Thoracic aorta (tissue), 2 donors: ENCODE results near the gene CPNE8. TPM values are rescaled to one million over a fixed set of nuclear protein-coding genes. Genes with fewer than 3 reads are reported as not detected.

ENCODE experiments used
- ATAC-seq: fragments of 150-250 bp; one replicate; pipeline ENCODE4 v1.8.0; 2017; ENCODE audit warnings: low read depth; ENCODE audit not compliant: insufficient number of reproducible peaks, low FRiP score
- DNase-seq: peaks from one replicate; pipeline ENCODE4 v3.0.0-alpha.2; 2020; ENCODE audit warnings: low spot score
- H3K27ac ChIP-seq, 2 donors: fragments of 200-600 bp; sonication (generic); 1 replicate in 1 of 2; 2 replicates in 1 of 2; pipeline ENCODE4 v1.5.1; 2016; ENCODE audit warnings: mild to moderate bottlenecking in 2 of 2, moderate library complexity in 2 of 2
- H3K27me3 ChIP-seq: fragments of 200-600 bp; sonication (generic); replicated peaks from 2 replicates; pipeline ENCODE4 v1.6.0; 2016; ENCODE audit warnings: mild to moderate bottlenecking; ENCODE audit not compliant: insufficient read depth
- H3K36me3 ChIP-seq: fragments of 200-600 bp; sonication (generic); one replicate; pipeline ENCODE4 v1.5.1; 2016
- H3K4me1 ChIP-seq, 2 donors: fragments of 200-600 bp; sonication (generic); 1 replicate in 1 of 2; 2 replicates in 1 of 2; pipeline versions ENCODE4 v1.5.1 to v1.6.0; 2016; ENCODE audit warnings: low read depth in 2 of 2, mild to moderate bottlenecking in 1 of 2; ENCODE audit not compliant: control insufficient read depth in 1 of 2
- H3K4me3 ChIP-seq: fragments of 200-600 bp; sonication (generic); 2 replicates; pipeline ENCODE4 v1.5.1; 2016; ENCODE audit warnings: mild to moderate bottlenecking
- H3K9me3 ChIP-seq: fragments of 200-600 bp; sonication (generic); 2 replicates; pipeline ENCODE4 v1.5.1; 2016
- total RNA-seq, 2 donors: library from RNA; depleted of rRNA; stranded (reverse); fragments of >200 nt; gene quantifications; one replicate each; pipeline versions ENCODE4 v1.1.0 to v1.2.3, GENCODE V29; 2016
- TF ChIP-seq, protein P1 (sequence below): fragments of 200-600 bp; sonication (generic); IDR thresholded peaks from one replicate; pipeline ENCODE4 v1.5.1; 2019; ENCODE audit warnings: antibody characterized with exemption

The CPNE8 gene
- total RNA-seq, 2 donors from 2014 or later, result 14.1 to 42.4 TPM

DNA sequence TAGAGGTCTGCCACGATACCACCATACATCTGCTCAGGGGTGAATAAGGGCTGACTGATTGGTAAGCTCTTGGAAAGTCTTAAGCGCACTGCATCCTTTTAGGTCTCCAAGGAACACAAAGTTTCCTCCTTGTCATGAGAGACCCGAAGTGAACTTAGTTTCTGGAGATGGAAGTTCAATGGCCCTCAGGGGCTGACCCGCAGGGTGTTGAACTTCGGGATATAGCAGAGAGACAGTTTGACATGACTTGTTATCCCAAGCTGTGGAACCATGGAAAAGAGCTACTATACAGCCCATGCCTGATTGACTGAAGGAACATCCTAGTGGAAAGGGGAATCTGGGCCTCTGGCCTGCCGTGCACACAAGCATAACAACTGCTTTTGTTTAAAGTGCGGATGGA, 26.9 kb upstream of the CPNE8 start:
- DNase-seq, result no peak
- no peaks in the 10 kb centered on the region for H3K9me3 ChIP-seq

DNA sequence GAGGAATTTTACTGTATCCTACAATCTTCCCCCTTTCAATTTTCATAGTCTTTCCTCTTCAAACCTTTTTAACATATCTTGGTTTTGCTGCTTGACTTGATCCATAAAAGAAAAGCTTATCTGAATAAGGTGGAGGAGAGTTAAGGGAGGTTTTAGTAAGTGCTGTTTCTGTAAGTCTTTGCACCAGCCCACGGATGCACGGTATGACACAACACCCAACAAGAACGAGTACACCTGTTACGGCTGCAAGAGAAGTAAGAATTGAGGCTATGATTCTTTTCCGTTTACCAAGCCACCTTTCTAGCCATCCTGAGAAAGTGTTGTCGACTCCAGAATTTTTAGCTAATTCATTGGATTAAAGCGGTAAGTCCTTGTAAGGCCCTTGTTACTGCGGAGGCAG, 26.1 kb upstream of the CPNE8 start:
- Histone ChIP-seq H3K4me1 (no peaks in the 10 kb centered on the region), H3K4me3 (no peak overlapping the region), H3K9me3 (no peaks in the 10 kb centered on the region), H3K27me3 (no peaks in the 10 kb centered on the region), H3K36me3 (no peaks in the 10 kb centered on the region), H3K27ac (no peak overlapping the region)
- DNase-seq, result no peak
- TF ChIP-seq, protein P1, sequence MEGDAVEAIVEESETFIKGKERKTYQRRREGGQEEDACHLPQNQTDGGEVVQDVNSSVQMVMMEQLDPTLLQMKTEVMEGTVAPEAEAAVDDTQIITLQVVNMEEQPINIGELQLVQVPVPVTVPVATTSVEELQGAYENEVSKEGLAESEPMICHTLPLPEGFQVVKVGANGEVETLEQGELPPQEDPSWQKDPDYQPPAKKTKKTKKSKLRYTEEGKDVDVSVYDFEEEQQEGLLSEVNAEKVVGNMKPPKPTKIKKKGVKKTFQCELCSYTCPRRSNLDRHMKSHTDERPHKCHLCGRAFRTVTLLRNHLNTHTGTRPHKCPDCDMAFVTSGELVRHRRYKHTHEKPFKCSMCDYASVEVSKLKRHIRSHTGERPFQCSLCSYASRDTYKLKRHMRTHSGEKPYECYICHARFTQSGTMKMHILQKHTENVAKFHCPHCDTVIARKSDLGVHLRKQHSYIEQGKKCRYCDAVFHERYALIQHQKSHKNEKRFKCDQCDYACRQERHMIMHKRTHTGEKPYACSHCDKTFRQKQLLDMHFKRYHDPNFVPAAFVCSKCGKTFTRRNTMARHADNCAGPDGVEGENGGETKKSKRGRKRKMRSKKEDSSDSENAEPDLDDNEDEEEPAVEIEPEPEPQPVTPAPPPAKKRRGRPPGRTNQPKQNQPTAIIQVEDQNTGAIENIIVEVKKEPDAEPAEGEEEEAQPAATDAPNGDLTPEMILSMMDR, result no peak
- no peak for ATAC-seq

More for the DNA sequence above, 26.9 kb upstream of the CPNE8 start:
- no peaks in the 10 kb centered on the region for H3K27me3 ChIP-seq
- ATAC-seq, result no peak
- no peaks in the 10 kb centered on the region for H3K36me3 ChIP-seq
- H3K27ac ChIP-seq, result no peak overlapping the region
- no peak overlapping the region for H3K4me3 ChIP-seq
- TF ChIP-seq, protein P1, result no peak
- H3K4me1 ChIP-seq, result no peaks in the 10 kb centered on the region

DNA sequence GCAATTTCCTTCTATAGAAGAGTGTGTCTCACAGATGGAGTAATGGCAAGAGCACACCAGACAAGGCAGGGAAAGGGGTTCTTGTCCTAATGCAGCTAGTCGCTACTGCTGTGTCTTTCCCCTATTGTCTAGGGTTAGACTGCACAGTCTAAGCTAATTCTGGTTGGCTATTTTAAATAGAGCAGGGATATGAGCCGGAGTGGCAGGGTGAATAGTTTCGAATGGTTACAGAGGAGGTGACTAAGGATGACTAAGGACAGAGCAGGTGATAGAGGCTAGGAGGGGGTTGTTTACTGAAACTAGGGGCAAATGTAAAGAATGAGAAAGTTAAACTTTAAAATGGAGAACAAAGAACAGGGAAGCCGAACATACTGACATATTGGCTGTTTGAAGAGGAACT, 25.6 kb upstream of the CPNE8 start:
- TF ChIP-seq, protein P1, result no peak
- H3K4me3 ChIP-seq, result no peak overlapping the region
- DNase-seq (no peak), ATAC-seq (no peak)
- H3K27ac ChIP-seq, result no peak overlapping the region
- no peaks in the 10 kb centered on the region for H3K27me3 ChIP-seq
- H3K36me3 ChIP-seq, result no peaks in the 10 kb centered on the region
- no peaks in the 10 kb centered on the region for H3K4me1 ChIP-seq
- H3K9me3 ChIP-seq, result no peaks in the 10 kb centered on the region

DNA sequence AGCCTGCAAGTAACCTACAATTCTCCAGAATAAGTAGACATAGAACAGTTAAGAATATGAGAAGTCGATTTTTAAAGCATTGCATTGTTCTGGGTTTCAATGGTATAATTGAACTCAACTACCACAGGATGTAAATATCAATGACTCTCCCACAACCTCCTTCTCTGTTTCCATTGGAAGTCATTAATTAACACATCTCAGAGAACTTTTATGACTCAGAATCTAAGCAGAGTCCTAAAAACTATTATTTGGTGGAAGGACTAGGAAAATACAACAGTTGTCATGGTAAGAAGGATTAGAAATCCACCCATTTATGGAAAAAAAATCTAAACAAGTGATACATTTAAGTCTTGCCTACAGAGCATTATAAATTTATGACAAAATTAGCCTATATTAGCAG, 21.1 kb upstream of the CPNE8 start:
- no peak overlapping the region for H3K4me3 ChIP-seq
- TF ChIP-seq, protein P1, result no peak
- no peak for ATAC-seq

DNA sequence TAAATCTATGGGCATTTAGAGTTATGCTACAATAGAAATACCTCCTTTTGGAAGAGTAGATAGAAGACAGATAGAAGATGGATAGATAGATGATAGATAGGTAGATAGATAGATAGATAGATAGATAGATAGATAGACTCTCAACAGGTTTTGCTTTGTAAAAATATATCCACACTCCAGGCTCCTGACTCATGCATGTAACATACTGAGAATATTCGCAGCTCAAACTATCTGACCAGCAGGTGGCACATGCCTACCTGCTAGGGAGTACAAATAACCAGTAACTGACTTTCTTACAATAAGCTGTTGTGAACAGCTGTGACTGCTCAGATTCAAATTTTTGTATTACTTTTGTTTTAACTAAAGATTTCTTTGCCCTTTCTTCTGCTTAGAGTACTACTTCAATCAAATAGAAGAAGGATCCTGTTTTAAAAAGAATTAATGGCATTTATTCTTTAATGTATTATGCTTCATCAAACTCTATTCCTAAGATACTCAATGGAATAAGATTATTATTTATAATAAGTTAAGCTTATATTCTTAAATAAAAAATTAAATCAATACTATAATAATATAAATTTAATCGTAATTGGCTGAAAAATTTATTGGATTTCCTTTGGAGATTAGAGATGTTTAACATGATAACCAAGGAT, 15.8 kb upstream of the CPNE8 start:
- Histone ChIP-seq H3K4me3 (no peak overlapping the region), H3K27ac (no peak overlapping the region), H3K27me3 (no peaks in the 10 kb centered on the region), H3K9me3 (no peaks in the 10 kb centered on the region), H3K36me3 (no peaks in the 10 kb centered on the region), H3K4me1 (no peaks in the 10 kb centered on the region)
- ATAC-seq (no peak), DNase-seq (no peak)
- TF ChIP-seq, protein P1, result peak; percentile 27

More for the DNA sequence above, 21.1 kb upstream of the CPNE8 start:
- Histone ChIP-seq H3K36me3 (no peaks in the 10 kb centered on the region), H3K27me3 (no peaks in the 10 kb centered on the region), H3K27ac (no peak overlapping the region), H3K9me3 (no peaks in the 10 kb centered on the region), H3K4me1 (no peaks in the 10 kb centered on the region)
- no peak for DNase-seq
